NCI-H2196 (cell line): ENCODE results near the gene RPGRIP1L.

Experiments
- DNase-seq: peaks from one replicate; lab custom pipeline; 2025; ENCODE audit not compliant: unreplicated experiment; lab: John Stamatoyannopoulos, UW

RPGRIP1L gene

DNA sequence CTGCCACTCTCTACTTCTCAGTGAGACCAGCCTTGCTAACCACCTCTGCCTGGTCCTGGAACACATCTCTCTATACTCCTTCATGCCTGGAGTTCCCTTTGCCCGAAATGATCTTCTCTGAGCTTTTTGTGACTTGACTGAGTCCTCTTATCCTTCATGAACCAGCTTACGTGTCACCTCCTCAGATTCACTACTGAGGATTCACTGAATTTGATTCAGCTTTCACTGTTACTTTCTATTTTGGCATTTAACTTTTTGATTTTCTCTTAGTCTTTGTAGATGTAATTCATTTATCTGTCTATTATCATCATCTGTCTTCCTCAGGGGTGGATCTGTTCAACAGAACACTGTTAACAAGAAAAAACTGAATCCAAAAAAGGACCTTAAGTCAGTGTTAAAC, 95.6 kb downstream of the RPGRIP1L start:
- no peak for DNase-seq

DNA sequence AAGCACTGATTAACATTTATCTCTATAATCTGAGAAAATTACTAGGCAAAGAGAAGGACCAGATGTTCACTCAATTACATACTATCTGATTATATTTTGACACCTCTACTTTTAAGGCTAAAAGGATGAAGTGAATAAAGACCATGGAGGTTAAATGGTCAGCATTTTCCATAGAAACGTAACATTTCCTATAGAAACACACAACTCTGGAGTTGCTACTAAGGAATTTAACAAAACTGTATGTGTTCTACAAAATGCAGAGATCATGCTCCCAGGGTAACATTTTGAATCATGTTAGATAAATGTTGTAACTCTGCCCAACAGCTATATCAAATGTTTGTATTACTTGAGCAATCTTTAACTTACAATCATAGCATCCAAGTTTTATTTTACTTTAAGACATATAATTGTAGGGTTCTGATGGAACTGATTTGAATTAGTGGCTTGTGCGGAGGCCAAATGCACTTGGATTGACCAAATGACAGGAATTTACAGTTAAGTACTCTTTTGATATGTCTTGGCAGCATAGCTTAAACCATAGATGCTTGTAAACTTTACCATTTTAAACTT, 97.7 kb downstream of the RPGRIP1L start:
- no peak for DNase-seq

- DNase-seq, result no peak
These were observed 98.3 kb downstream of the RPGRIP1L start for GRCh38 chr16:53605356-53605755.

GRCh38 chr16:53601961-53602360, 101.7 kb downstream of the RPGRIP1L start:
- DNase-seq, result no peak

GRCh38 chr16:53600616-53601015, 103.0 kb downstream of the RPGRIP1L start:
- DNase-seq, result no peak

- DNase-seq, result no peak
These were observed 103.5 kb downstream of the RPGRIP1L start for GRCh38 chr16:53600126-53600525.

DNA sequence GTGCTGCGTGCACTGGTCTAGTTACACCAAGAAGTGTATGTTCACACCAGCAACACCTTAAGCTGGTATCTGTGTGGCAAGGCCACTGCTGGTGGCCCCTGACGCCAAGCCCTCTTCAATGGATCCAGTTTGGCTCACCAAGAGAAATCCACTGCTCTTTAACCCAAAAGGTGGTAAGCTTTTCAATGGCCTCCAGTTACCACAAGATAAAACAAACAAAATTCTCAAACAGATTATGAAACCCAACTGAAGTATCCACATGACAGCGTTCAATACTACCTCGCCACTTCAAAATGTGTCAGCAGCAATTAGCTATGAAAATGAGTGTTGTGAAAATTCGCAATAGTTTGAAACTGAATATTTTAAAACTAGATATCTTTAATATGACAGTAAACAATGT, 104.1 kb downstream of the RPGRIP1L start:
- no peak for DNase-seq

- no peak for DNase-seq
These were observed 105.0 kb downstream of the RPGRIP1L start for GRCh38 chr16:53598511-53599275.

GRCh38 chr16:53597776-53598175, 105.9 kb downstream of the RPGRIP1L start:
- no peak for DNase-seq

- no peak for DNase-seq
These were observed 115.5 kb downstream of the RPGRIP1L start for GRCh38 chr16:53588081-53588648.

- DNase-seq, result no peak
These were observed 120.3 kb downstream of the RPGRIP1L start for GRCh38 chr16:53583401-53583800.

- no peak for DNase-seq
These were observed 121.9 kb downstream of the RPGRIP1L start for GRCh38 chr16:53581784-53582183.

- no peak for DNase-seq
These were observed 123.4 kb downstream of the RPGRIP1L start for GRCh38 chr16:53580038-53580802.

GRCh38 chr16:53576904-53577303, 126.8 kb downstream of the RPGRIP1L start:
- DNase-seq, result no peak

- DNase-seq, result no peak
These were observed 127.4 kb downstream of the RPGRIP1L start for GRCh38 chr16:53576210-53576609.

- DNase-seq, result no peak
These were observed 131.9 kb downstream of the RPGRIP1L start for GRCh38 chr16:53571763-53572162.

DNA sequence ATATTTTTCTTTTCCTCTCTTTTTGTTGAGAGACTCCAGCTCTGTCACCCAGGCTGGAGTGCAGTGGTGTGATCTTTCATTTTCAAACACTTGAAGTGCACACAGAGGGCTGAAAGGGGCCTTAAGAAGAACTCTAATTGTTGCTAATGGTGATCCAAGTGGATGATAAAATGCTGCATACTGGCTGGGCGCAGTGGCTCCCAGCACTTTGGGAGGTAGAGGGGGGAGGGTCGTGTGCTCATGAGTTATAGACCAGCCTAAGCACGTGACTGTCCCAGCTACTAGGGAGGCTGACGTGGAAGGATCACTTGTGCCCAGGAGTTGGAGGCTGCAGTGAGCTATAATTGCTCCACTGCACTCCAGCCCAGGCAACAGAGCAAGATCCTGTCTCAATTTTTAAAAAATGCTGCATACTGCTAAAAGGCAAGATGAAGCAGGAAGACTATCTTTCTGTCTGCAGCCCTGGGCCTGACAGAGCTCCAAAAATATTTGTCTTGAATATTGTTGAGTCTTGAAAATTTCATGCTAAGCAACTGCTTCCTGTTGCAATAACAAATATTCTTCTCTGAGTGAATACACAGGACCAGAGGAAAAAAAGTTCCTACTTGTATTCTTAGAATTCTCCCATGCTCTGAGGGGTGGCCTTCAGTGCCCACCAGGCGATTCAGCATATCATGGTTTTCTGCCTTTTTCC, 137.0 kb downstream of the RPGRIP1L start:
- no peak for DNase-seq

DNA sequence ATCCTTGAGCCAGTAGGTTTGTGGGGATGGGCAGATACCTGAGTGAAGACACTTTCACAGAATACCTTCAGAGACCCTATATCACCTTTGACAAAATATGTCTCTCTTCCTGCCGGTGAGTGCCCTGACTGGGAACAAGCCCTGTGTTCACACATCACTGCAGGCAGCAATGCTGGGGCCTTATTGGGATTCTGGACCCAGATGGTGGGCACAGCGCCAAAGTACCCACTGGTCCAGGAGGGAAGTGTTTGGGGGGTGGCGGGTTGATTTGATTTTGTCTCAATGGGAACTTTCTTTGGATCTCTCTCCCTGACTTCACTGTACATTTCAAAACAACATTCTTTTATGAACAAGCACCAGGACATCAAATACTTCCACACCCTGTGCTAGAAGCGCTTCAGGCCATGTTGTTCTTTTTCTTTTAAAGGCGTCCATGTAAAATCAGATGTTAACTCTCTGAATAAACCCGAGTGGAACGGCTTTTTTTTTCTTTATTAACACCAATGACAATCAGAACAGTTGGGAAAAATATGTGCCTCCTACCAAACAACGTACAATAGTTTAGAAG, 138.3 kb downstream of the RPGRIP1L start:
- no peak for DNase-seq

GRCh38 chr16:53563426-53563825, 140.2 kb downstream of the RPGRIP1L start:
- no peak for DNase-seq

- no peak for DNase-seq
These were observed 142.4 kb downstream of the RPGRIP1L start for GRCh38 chr16:53561101-53561888.
